GM10847 (cell line): ENCODE results near the gene VWA8.

ENCODE experiments used
- POLR2A ChIP-seq: IDR thresholded peaks from 2 replicates; pipeline ENCODE4 v1.6.1; 2011; ENCODE audit not compliant: insufficient read length; ENCODE audit errors: extremely low read depth

VWA8 gene

GRCh38 chr13:41941174-41941573, 19.7 kb downstream of the VWA8 start:
- TF ChIP-seq POLR2A, result no peak

GRCh38 chr13:41939398-41939797, 21.5 kb downstream of the VWA8 start:
- no peak for TF ChIP-seq POLR2A

- TF ChIP-seq POLR2A, result no peak
Measured at GRCh38 chr13:41938918-41939317, 22.0 kb downstream of the VWA8 start.

GRCh38 chr13:41937388-41937787, 23.5 kb downstream of the VWA8 start:
- TF ChIP-seq POLR2A, result no peak

- TF ChIP-seq POLR2A, result no peak
Measured at GRCh38 chr13:41935501-41935900, 25.4 kb downstream of the VWA8 start.

- TF ChIP-seq POLR2A, result no peak
Measured at GRCh38 chr13:41934994-41935393, 25.9 kb downstream of the VWA8 start.

GRCh38 chr13:41934120-41934519, 26.8 kb downstream of the VWA8 start:
- no peak for TF ChIP-seq POLR2A

- no peak for TF ChIP-seq POLR2A
Measured at GRCh38 chr13:41931337-41931736, 29.6 kb downstream of the VWA8 start.

- TF ChIP-seq POLR2A, result no peak
Measured at GRCh38 chr13:41930154-41930553, 30.8 kb downstream of the VWA8 start.

- no peak for TF ChIP-seq POLR2A
Measured at GRCh38 chr13:41928323-41928722, 32.6 kb downstream of the VWA8 start.

GRCh38 chr13:41925014-41925413, 35.9 kb downstream of the VWA8 start:
- TF ChIP-seq POLR2A, result no peak

GRCh38 chr13:41919741-41920487, 41.0 kb downstream of the VWA8 start:
- TF ChIP-seq POLR2A, result no peak

- TF ChIP-seq POLR2A, result no peak
Measured at GRCh38 chr13:41919031-41919740, 41.7 kb downstream of the VWA8 start.

- TF ChIP-seq POLR2A, result no peak
Measured at GRCh38 chr13:41917641-41918040, 43.3 kb downstream of the VWA8 start.

GRCh38 chr13:41916173-41916954, 44.5 kb downstream of the VWA8 start:
- no peak for TF ChIP-seq POLR2A

GRCh38 chr13:41915081-41915480, 45.8 kb downstream of the VWA8 start:
- TF ChIP-seq POLR2A, result no peak
